Neuron (in vitro differentiated cells): ENCODE measurements around the gene STEAP1.

Experiments used
- H2AFZ ChIP-seq: one replicate; pipeline ENCODE4 v1.6.1; 2013; ENCODE audit warnings: low read depth, mild to moderate bottlenecking, inconsistent platforms, low read length, moderate library complexity
- H3K27me3 ChIP-seq: one replicate; pipeline ENCODE4 v1.6.1; 2013; ENCODE audit warnings: low read length; ENCODE audit not compliant: insufficient read depth
- H3K36me3 ChIP-seq: one replicate; pipeline ENCODE4 v1.6.1; 2013; ENCODE audit warnings: low read length; ENCODE audit not compliant: insufficient read depth
- H3K4me1 ChIP-seq: one replicate; pipeline ENCODE4 v1.6.1; 2013; ENCODE audit warnings: low read length; ENCODE audit not compliant: insufficient read depth
- H3K4me3 ChIP-seq: 2 replicates; pipeline ENCODE4 v1.5.1; 2013; ENCODE audit warnings: mild to moderate bottlenecking, low read length, moderate library complexity
- H3K9me3 ChIP-seq: one replicate; pipeline ENCODE4 v1.6.1; 2013; ENCODE audit warnings: low read length

STEAP1 gene

GRCh38 chr7:90209776-90210175 lies 55.5 kb downstream of the STEAP1 start:
- Histone ChIP-seq H3K9me3 (no peaks in the 10 kb centered on the region), H3K4me1 (peaks cover 8% of the 10 kb centered on the region), H3K4me3 (no peak overlapping the region), H2AFZ (no peak overlapping the region), H3K27me3 (peaks cover 28% of the 10 kb centered on the region), H3K36me3 (no peaks in the 10 kb centered on the region)

- Histone ChIP-seq H2AFZ (peak overlapping the region; percentile 92), H3K4me3 (no peak overlapping the region), H3K9me3 (no peaks in the 10 kb centered on the region), H3K4me1 (peaks cover 8% of the 10 kb centered on the region), H3K27me3 (peaks cover 28% of the 10 kb centered on the region), H3K36me3 (no peaks in the 10 kb centered on the region)
Measured at GRCh38 chr7:90210475-90210874, 56.2 kb downstream of the STEAP1 start.

GRCh38 chr7:90210981-90211380 lies 56.7 kb downstream of the STEAP1 start:
- Histone ChIP-seq H2AFZ (peak overlapping the region; percentile 92), H3K4me1 (peaks cover 8% of the 10 kb centered on the region), H3K27me3 (peaks cover 28% of the 10 kb centered on the region), H3K36me3 (no peaks in the 10 kb centered on the region), H3K4me3 (peak overlapping the region; percentile 55), H3K9me3 (no peaks in the 10 kb centered on the region)

- Histone ChIP-seq H3K36me3 (no peaks in the 10 kb centered on the region), H2AFZ (peak within 1 kb of the TSS; percentile 92), H3K27me3 (peaks cover 28% of the 10 kb centered on the region), H3K4me1 (peaks cover 8% of the 10 kb centered on the region), H3K9me3 (no peaks in the 10 kb centered on the region), H3K4me3 (peak within 1 kb of the TSS; percentile 55)
Measured at GRCh38 chr7:90211391-90212148, 57.3 kb downstream of the STEAP1 start, which contains the start of gene STEAP2. Gene STEAP2 (plus strand): TSS chr7:90211740. CDS start chr7:90225083, 13,343 bp downstream.

DNA sequence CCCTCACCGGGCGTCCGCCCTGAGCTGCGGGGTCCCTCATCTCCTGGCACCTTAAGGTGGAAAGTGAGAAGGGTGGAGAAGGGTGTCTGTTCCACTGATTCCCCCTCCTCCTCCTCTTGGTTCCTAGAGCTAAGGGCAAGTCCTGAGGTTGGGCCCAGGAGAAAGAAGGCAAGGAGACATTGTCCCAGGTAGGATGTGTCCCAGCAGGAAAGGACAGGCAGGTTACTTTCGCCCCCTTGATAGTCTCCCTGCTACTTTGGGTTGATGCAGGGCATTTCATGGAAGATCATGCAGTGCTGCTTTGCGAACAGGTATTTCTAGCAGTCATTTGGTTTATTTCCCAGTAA lies 57.9 kb downstream of the STEAP1 start:
- H3K9me3 ChIP-seq = no peaks in the 10 kb centered on the region
- peak overlapping the region; percentile 92 for H2AFZ ChIP-seq
- H3K4me3 ChIP-seq = peak overlapping the region; percentile 55
- no peaks in the 10 kb centered on the region for H3K36me3 ChIP-seq
- H3K27me3 ChIP-seq = peaks cover 28% of the 10 kb centered on the region
- peaks cover 8% of the 10 kb centered on the region for H3K4me1 ChIP-seq

- Histone ChIP-seq H3K36me3 (no peaks in the 10 kb centered on the region), H3K4me1 (peaks cover 8% of the 10 kb centered on the region), H3K27me3 (peaks cover 28% of the 10 kb centered on the region), H2AFZ (no peak overlapping the region), H3K4me3 (no peak overlapping the region), H3K9me3 (no peaks in the 10 kb centered on the region)
Measured at GRCh38 chr7:90213521-90213920, 59.3 kb downstream of the STEAP1 start.
